CD14-positive monocyte (primary cell): ENCODE measurements around the gene PCDHGB7. TPM values are rescaled to one million over a fixed set of nuclear protein-coding genes. Genes with fewer than 3 reads are reported as not detected.

Source experiments
- DNase-seq, 3 donors: peaks; one replicate each; pipeline ENCODE4 v3.0.0-alpha.2; 2011 to 2022
- H2AFZ ChIP-seq: 2 replicates; pipeline ENCODE4 v1.6.0; 2012; ENCODE audit warnings: mild to moderate bottlenecking, low read depth, low read length, inconsistent platforms; ENCODE audit not compliant: insufficient read depth, poor library complexity, severe bottlenecking
- H3K27ac ChIP-seq, 2 donors: 1 replicate in 1 of 2; 2 replicates in 1 of 2; pipeline ENCODE4 v1.5.1; 2012 to 2013; ENCODE audit warnings: low read length in 2 of 2, control low read depth in 1 of 2, inconsistent platforms in 1 of 2, low read depth in 1 of 2, mild to moderate bottlenecking in 1 of 2
- H3K27me3 ChIP-seq, 2 donors: one replicate each; pipeline versions ENCODE4 v1.6.0 to v1.6.1; 2011 to 2013; ENCODE audit warnings: low read length in 2 of 2; ENCODE audit not compliant: control insufficient read depth in 2 of 2, insufficient read depth in 2 of 2
- H3K36me3 ChIP-seq, 2 donors: replicated peaks in 1 of 2; 1 replicate in 1 of 2; 2 replicates in 1 of 2; pipeline versions ENCODE4 v1.5.1 to v1.6.1; 2012 to 2013; ENCODE audit warnings: low read length in 2 of 2, control low read depth in 1 of 2, inconsistent platforms in 1 of 2, mild to moderate bottlenecking in 1 of 2; ENCODE audit not compliant: insufficient read depth in 2 of 2, control insufficient read depth in 1 of 2
- H3K4me1 ChIP-seq, 2 donors: 1 replicate in 1 of 2; 2 replicates in 1 of 2; pipeline versions ENCODE4 v1.5.1 to v1.6.1; 2012 to 2013; ENCODE audit warnings: low read length in 2 of 2, control low read depth in 1 of 2, inconsistent platforms in 1 of 2, mild to moderate bottlenecking in 1 of 2, moderate library complexity in 1 of 2; ENCODE audit not compliant: insufficient read depth in 2 of 2, control insufficient read depth in 1 of 2
- H3K4me2 ChIP-seq: replicated peaks from 2 replicates; pipeline ENCODE3; 2012; ENCODE audit warnings: low read length, moderate library complexity, mild to moderate bottlenecking; ENCODE audit not compliant: poor library complexity, severe bottlenecking; ENCODE audit errors: extremely low read depth
- H3K4me3 ChIP-seq, 3 experiments: fragments of 200-600 bp in 1 of 3; sonication (generic) in 1 of 3; replicated peaks in 1 of 3; 1 replicate in 2 of 3; 2 replicates in 1 of 3; pipeline ENCODE4 v1.5.1; 2011 to 2013; ENCODE audit warnings: low read length in 3 of 3, mild to moderate bottlenecking in 3 of 3, control low read depth in 2 of 3, low read depth in 2 of 3, inconsistent platforms in 1 of 3, moderate library complexity in 1 of 3
- H3K79me2 ChIP-seq: 2 replicates; pipeline ENCODE4 v1.6.0; 2012; ENCODE audit warnings: mild to moderate bottlenecking, control low read depth, inconsistent platforms, low read length, moderate library complexity; ENCODE audit not compliant: insufficient read depth
- H3K9ac ChIP-seq: 2 replicates; pipeline ENCODE4 v1.6.0; 2017; ENCODE audit warnings: low read length, mild to moderate bottlenecking; ENCODE audit not compliant: insufficient read depth, poor library complexity, severe bottlenecking
- H3K9me3 ChIP-seq, 2 donors: replicated peaks in 1 of 2; 1 replicate in 1 of 2; 2 replicates in 1 of 2; pipeline versions ENCODE4 v1.5.1 to v1.6.1; 2012 to 2013; ENCODE audit warnings: low read length in 2 of 2, control low read depth in 1 of 2; ENCODE audit not compliant: control insufficient read depth in 1 of 2, insufficient read depth in 1 of 2
- H4K20me1 ChIP-seq: 2 replicates; pipeline ENCODE4 v1.6.0; 2012; ENCODE audit warnings: mild to moderate bottlenecking, low read length, control low read depth, moderate library complexity; ENCODE audit not compliant: insufficient read depth
- H3K27ac Mint-ChIP-seq, 7 donors: one replicate each; pipeline ENCODE4 v1.8.0; 2020; ENCODE audit warnings: mild to moderate bottlenecking in 7 of 7, mixed read lengths in 7 of 7, moderate library complexity in 6 of 7, inconsistent platforms in 2 of 7
- H3K27me3 Mint-ChIP-seq, 3 donors: one replicate each; pipeline ENCODE4 v1.8.0; 2021 to 2022; ENCODE audit warnings: low read depth in 3 of 3, mild to moderate bottlenecking in 3 of 3, mixed read lengths in 3 of 3, moderate library complexity in 3 of 3, inconsistent platforms in 1 of 3
- H3K36me3 Mint-ChIP-seq, 2 donors: one replicate each; pipeline ENCODE4 v1.8.0; 2020; ENCODE audit warnings: mixed read lengths in 2 of 2, inconsistent platforms in 1 of 2, mild to moderate bottlenecking in 1 of 2
- H3K4me1 Mint-ChIP-seq: one replicate; pipeline ENCODE4 v1.8.0; 2020; ENCODE audit warnings: mild to moderate bottlenecking, mixed read lengths
- H3K4me3 Mint-ChIP-seq, 2 donors: one replicate each; pipeline ENCODE4 v1.8.0; 2020; ENCODE audit warnings: mild to moderate bottlenecking in 2 of 2, mixed read lengths in 2 of 2, moderate library complexity in 1 of 2
- H3K9me3 Mint-ChIP-seq, 7 donors: one replicate each; pipeline ENCODE4 v1.8.0; 2020 to 2022; ENCODE audit warnings: mixed read lengths in 7 of 7, mild to moderate bottlenecking in 6 of 7, moderate library complexity in 6 of 7, inconsistent platforms in 2 of 7
- CTCF ChIP-seq: fragments of 200-600 bp; IDR thresholded peaks from one replicate; pipeline ENCODE4 v1.8.0; 2022; ENCODE audit warnings: antibody characterized with exemption, mild to moderate bottlenecking
- WGBS: methylation state at CpG from one replicate; pipeline ENCODE4 v1.1.5; 2013; ENCODE audit warnings: missing lambda C conversion rate; ENCODE audit not compliant: insufficient coverage; 5-methylcytosine and 5-hydroxymethylcytosine counted together
- intact Hi-C, 2 donors: fragments of 100-400 bp; cut with micrococcal nuclease; formaldehyde crosslinking; loops; one replicate each; pipeline versions ENCODE4 v1.15.0 to v1.15.1; 2023
- polyA plus RNA-seq, 3 donors: library from polyadenylated mRNA; depleted of rRNA in 1 of 3; unstranded in 2 of 3; stranded (reverse) in 1 of 3; fragments of 300-500 nt in 2 of 3; fragments of >200 nt in 1 of 3; fragmentation: Illumina TruSeq in 2 of 3; gene quantifications; 1 replicate in 2 of 3; 2 replicates in 1 of 3; pipeline ENCODE4 v1.2.3, GENCODE V29; 2012 to 2021

The PCDHGB7 gene
- polyA plus RNA-seq, 3 donors: 0.04 TPM; not detected in 2

GRCh38 chr5:141434006-141434405, 16.5 kb downstream of the PCDHGB7 start:
- Histone ChIP-seq H3K27me3 (peaks cover 32 to 81% of the 10 kb centered on the region in 2 donors), H3K9ac (no peak overlapping the region), H4K20me1 (no peaks in the 10 kb centered on the region), H3K4me3 (no peak overlapping the region), H3K36me3 (no peaks in the 10 kb centered on the region), H2AFZ (no peak overlapping the region), H3K27ac (no peak overlapping the region), H3K4me2 (no peak overlapping the region), H3K79me2 (no peaks in the 10 kb centered on the region), H3K4me1 (peaks cover 17 to 19% of the 10 kb centered on the region in 2 donors), H3K9me3 (peaks cover 31 to 32% of the 10 kb centered on the region in 2 donors)
- WGBS: no CpG with 5 or more reads among the region's 2 CpGs
- H3K27me3 Mint-ChIP-seq: peaks cover 39 to 53% (median 53%) of the 10 kb centered on the region in 3 donors
- intact Hi-C loops: no loop called here
- H3K27ac Mint-ChIP-seq: no peak overlapping the region
- H3K4me3 Mint-ChIP-seq: no peak overlapping the region
- peaks cover 22 to 47% (median 37%) of the 10 kb centered on the region in 7 donors for H3K9me3 Mint-ChIP-seq
- TF ChIP-seq CTCF: no peak
- peaks cover 21% of the 10 kb centered on the region for H3K4me1 Mint-ChIP-seq
- H3K36me3 Mint-ChIP-seq: peaks cover 20 to 22% of the 10 kb centered on the region in 2 donors
- DNase-seq: no peak

- H3K9ac ChIP-seq: no peak overlapping the region
- no peak overlapping the region for H2AFZ ChIP-seq
- no peak for TF ChIP-seq CTCF
- intact Hi-C loops: no loop called here
- peaks cover 22 to 28% of the 10 kb centered on the region in 2 donors for H3K9me3 ChIP-seq
- Mint-ChIP-seq H3K27me3 (peaks cover 16 to 42% (median 31%) of the 10 kb centered on the region in 3 donors), H3K4me1 (peaks cover under 1% of the 10 kb centered on the region), H3K27ac (no peak overlapping the region), H3K36me3 (peaks cover 4 to 6% of the 10 kb centered on the region in 2 donors), H3K9me3 (peaks cover 7 to 54% (median 31%) of the 10 kb centered on the region in 7 donors), H3K4me3 (no peak overlapping the region)
- no peaks in the 10 kb centered on the region for H4K20me1 ChIP-seq
- no peak overlapping the region for H3K4me3 ChIP-seq
- no peak for DNase-seq
- H3K27me3 ChIP-seq: peaks cover 14 to 52% of the 10 kb centered on the region in 2 donors
- H3K79me2 ChIP-seq: no peaks in the 10 kb centered on the region
- no peaks in the 10 kb centered on the region for H3K4me1 ChIP-seq
- H3K27ac ChIP-seq: no peak overlapping the region
- no peaks in the 10 kb centered on the region for H3K36me3 ChIP-seq
- no peak overlapping the region for H3K4me2 ChIP-seq
- no CpG with 5 or more reads among the region's 2 CpGs for WGBS
These were observed 19.7 kb downstream of the PCDHGB7 start for GRCh38 chr5:141437221-141437620.
